SK-MEL-5 (cell line): ENCODE results near the gene PCNT. TPM values are rescaled to one million over a fixed set of nuclear protein-coding genes. Genes with fewer than 3 reads are reported as not detected.
"Not testable (repeated sequence)": the region's sequence is repeated elsewhere in the genome, so short reads cannot be mapped to it uniquely, and the experiment has no call there.

Experiments used
- DNase-seq: peaks from one replicate; pipeline ENCODE4 v3.0.0-alpha.2; 2016; ENCODE audit warnings: low read depth, low spot score
- in situ Hi-C: cut with HindIII; loops from 2 replicates; pipeline ENCODE4 v1.10.0; 2016; ENCODE audit warnings: low sequenced_read_pairs, high pct_unique_total_duplicates, low pct_unique_long_range_greater_than_20kb
- total RNA-seq: library from RNA; depleted of rRNA; stranded (reverse); fragments of >200 nt; shearing (Covaris generic); gene quantifications from 2 replicates; pipeline ENCODE4 v1.2.3, GENCODE V29; 2014

Gene PCNT
- total RNA-seq, 1 experiment from 2014 or later, result 8.8 TPM

GRCh38 chr21:46439906-46440305 lies 116.0 kb downstream of the PCNT start:
- in situ Hi-C loops, result no loop called here
- no peak for DNase-seq

GRCh38 chr21:46441331-46441730 lies 117.4 kb downstream of the PCNT start:
- no peak for DNase-seq
- in situ Hi-C loops, result no loop called here

- in situ Hi-C loops, result no loop called here
- no peak for DNase-seq
These were observed 118.1 kb downstream of the PCNT start for GRCh38 chr21:46441961-46442498.

GRCh38 chr21:46442938-46443337 lies 119.0 kb downstream of the PCNT start:
- no peak for DNase-seq
- in situ Hi-C loops, result no loop called here

- DNase-seq, result no peak
These were observed 120.0 kb downstream of the PCNT start for GRCh38 chr21:46443910-46444309.

GRCh38 chr21:46448108-46448507 lies 124.2 kb downstream of the PCNT start:
- no peak for DNase-seq
- in situ Hi-C loops, result no loop called here

More at GRCh38 chr21:46443910-46444309, 120.0 kb downstream of the PCNT start:
- in situ Hi-C loops, result no loop called here

GRCh38 chr21:46448855-46449254 lies 124.9 kb downstream of the PCNT start:
- DNase-seq, in situ Hi-C loops: not testable (repeated sequence)

GRCh38 chr21:46452710-46453109 lies 128.8 kb downstream of the PCNT start:
- no peak for DNase-seq
- in situ Hi-C loops, result no loop called here

GRCh38 chr21:46454142-46454541 lies 130.2 kb downstream of the PCNT start:
- in situ Hi-C loops, result no loop called here

GRCh38 chr21:46454634-46455390 lies 130.9 kb downstream of the PCNT start:
- in situ Hi-C loops, result no loop called here
- DNase-seq, result no peak

More at GRCh38 chr21:46454142-46454541, 130.2 kb downstream of the PCNT start:
- DNase-seq, result no peak

GRCh38 chr21:46455575-46456385 lies 131.8 kb downstream of the PCNT start:
- no peak for DNase-seq
- in situ Hi-C loops, result no loop called here

GRCh38 chr21:46456750-46457149 lies 132.8 kb downstream of the PCNT start:
- no peak for DNase-seq
- in situ Hi-C loops, result no loop called here

GRCh38 chr21:46457801-46458314 lies 133.9 kb downstream of the PCNT start:
- in situ Hi-C loops, result no loop called here
- peak; percentile 17 for DNase-seq

GRCh38 chr21:46458315-46459023 lies 134.5 kb downstream of the PCNT start, which contains the start of gene DIP2A:
Gene DIP2A (plus strand): TSS chr21:46458891. CDS start chr21:46459132, 241 bp downstream.
- peak; percentile 95 for DNase-seq
- in situ Hi-C loops, result no loop called here

GRCh38 chr21:46459024-46459355 lies 135.0 kb downstream of the PCNT start:
- DNase-seq, result no peak
- in situ Hi-C loops, result no loop called here

- in situ Hi-C loops, result no loop called here
- peak; percentile 6 for DNase-seq
These were observed 135.6 kb downstream of the PCNT start for GRCh38 chr21:46459356-46460112.

- no peak for DNase-seq
- in situ Hi-C loops, result no loop called here
These were observed 138.0 kb downstream of the PCNT start for GRCh38 chr21:46461909-46462308.
